HepG2 (cell line): ENCODE measurements around the gene IL4I1. TPM values are rescaled to one million over a fixed set of nuclear protein-coding genes. Genes with fewer than 3 reads are reported as not detected.
A peak's percentile ranks its signal among the peaks of the same experiment; 100 is the strongest.

Experiments
- ARHGAP35 ChIP-seq: sonication (generic); formaldehyde crosslinking; IDR thresholded peaks from 2 replicates; pipeline ENCODE4 v1.9.0; 2022; ENCODE audit warnings: mild to moderate bottlenecking, inconsistent platforms, moderate library complexity, missing genetic modification reagents, borderline replicate concordance
- ATF7 ChIP-seq, 2 experiments: fragments of 450-650 bp in 1 of 2; sonication (generic) in 1 of 2; formaldehyde crosslinking in 1 of 2; IDR thresholded peaks; 2 replicates each; pipeline versions ENCODE4 v1.4.0 to v1.6.1; 2016 to 2020; ENCODE audit warnings: antibody characterized with exemption in 1 of 2, mild to moderate bottlenecking in 1 of 2, missing genetic modification reagents in 1 of 2
- E2F1 ChIP-seq: sonication (generic); formaldehyde crosslinking; IDR thresholded peaks from 2 replicates; pipeline ENCODE4 v1.5.0; 2020; ENCODE audit warnings: missing genetic modification reagents
- ETV5 ChIP-seq: IDR thresholded peaks from 2 replicates; pipeline ENCODE4 v1.6.1; 2018; ENCODE audit warnings: missing biosample characterization, missing genetic modification reagents, inconsistent platforms, borderline replicate concordance
- FOXO1 ChIP-seq: sonication (generic); formaldehyde crosslinking; IDR thresholded peaks from 2 replicates; pipeline ENCODE4 v1.4.0; 2020; ENCODE audit warnings: missing genetic modification reagents
- HMGXB4 ChIP-seq, 2 experiments: sonication (generic) in 1 of 2; formaldehyde crosslinking in 1 of 2; IDR thresholded peaks; 2 replicates each; pipeline versions ENCODE4 v1.4.0 to v1.6.1; 2018 to 2020; ENCODE audit warnings: missing genetic modification reagents in 2 of 2, borderline replicate concordance in 1 of 2, low read depth in 1 of 2, mild to moderate bottlenecking in 1 of 2, missing biosample characterization in 1 of 2
- KDM2A ChIP-seq: sonication (generic); formaldehyde crosslinking; IDR thresholded peaks from 2 replicates; pipeline ENCODE4 v1.4.0; 2020; ENCODE audit warnings: low read depth, missing genetic modification reagents, borderline replicate concordance
- RAD21 ChIP-seq: fragments of 450-650 bp; formaldehyde crosslinking; IDR thresholded peaks from 2 replicates; pipeline ENCODE4 v1.5.0; 2020; ENCODE audit warnings: mild to moderate bottlenecking
- RFXAP ChIP-seq: sonication (generic); formaldehyde crosslinking; IDR thresholded peaks from 2 replicates; pipeline ENCODE4 v1.4.0; 2020; ENCODE audit warnings: missing genetic modification reagents, borderline replicate concordance
- TBX2 ChIP-seq: sonication (generic); formaldehyde crosslinking; IDR thresholded peaks from 2 replicates; pipeline ENCODE4 v1.5.0; 2020; ENCODE audit warnings: missing genetic modification reagents, mild to moderate bottlenecking, borderline replicate concordance
- THAP11 ChIP-seq: IDR thresholded peaks from 2 replicates; pipeline ENCODE4 v1.6.1; 2016; ENCODE audit warnings: missing biosample characterization, missing genetic modification reagents
- THAP7 ChIP-seq: sonication (generic); formaldehyde crosslinking; IDR thresholded peaks from 2 replicates; pipeline ENCODE4 v1.8.1; 2023; ENCODE audit warnings: mild to moderate bottlenecking, missing genetic modification reagents
- TRIM22 ChIP-seq: fragments of 450-650 bp; IDR thresholded peaks from 2 replicates; pipeline ENCODE4 v1.6.1; 2017
- ZNF138 ChIP-seq: sonication (generic); formaldehyde crosslinking; IDR thresholded peaks from 2 replicates; pipeline ENCODE4 v1.5.0; 2020; ENCODE audit warnings: mild to moderate bottlenecking, low read depth, missing genetic modification reagents
- ZNF414 ChIP-seq: sonication (generic); formaldehyde crosslinking; IDR thresholded peaks from 2 replicates; pipeline ENCODE4 v1.5.0; 2020; ENCODE audit warnings: missing genetic modification reagents
- ZNF460 ChIP-seq: sonication (generic); formaldehyde crosslinking; IDR thresholded peaks from 2 replicates; pipeline ENCODE4 v1.5.1; 2020; ENCODE audit warnings: missing genetic modification reagents, mild to moderate bottlenecking, borderline replicate concordance
- ZNF574 ChIP-seq: sonication (generic); formaldehyde crosslinking; IDR thresholded peaks from 2 replicates; pipeline ENCODE4 v1.4.0; 2020; ENCODE audit warnings: missing genetic modification reagents
- ZNF619 ChIP-seq: sonication (generic); formaldehyde crosslinking; IDR thresholded peaks from 2 replicates; pipeline ENCODE4 v1.4.0; 2020; ENCODE audit warnings: mild to moderate bottlenecking, missing genetic modification reagents
- ZNF768 ChIP-seq: sonication (generic); formaldehyde crosslinking; IDR thresholded peaks from 2 replicates; pipeline ENCODE4 v1.4.0; 2020; ENCODE audit warnings: missing genetic modification reagents
- ZNF879 ChIP-seq: sonication (generic); formaldehyde crosslinking; IDR thresholded peaks from 2 replicates; pipeline ENCODE4 v1.8.1; 2023; ENCODE audit warnings: missing genetic modification reagents
- ZSCAN9 ChIP-seq: IDR thresholded peaks from 2 replicates; pipeline ENCODE4 v1.6.1; 2016; ENCODE audit warnings: borderline replicate concordance
- polyA plus RNA-seq, 8 experiments: library from polyadenylated mRNA; depleted of rRNA in 3 of 8; stranded (reverse) in 7 of 8; unstranded in 1 of 8; fragments of >200 nt; fragmentation: Illumina TruSeq in 4 of 8; extraction: Trizol in 4 of 8; gene quantifications; 2 replicates each; pipeline versions ENCODE4 v1.2.1 to v1.2.3, GENCODE V29; 2011 to 2016; ENCODE audit warnings: low read depth in 4 of 8, missing spikeins in 1 of 8, mixed read lengths in 1 of 8; ENCODE audit not compliant: insufficient read depth in 1 of 8
- total RNA-seq, 5 experiments: library from RNA; depleted of rRNA; stranded (reverse); fragments of >200 nt; fragmentation: Illumina TruSeq; extraction: Trizol; gene quantifications; 2 replicates each; pipeline ENCODE4 v1.2.3, GENCODE V29; 2016; ENCODE audit warnings: low read depth in 1 of 5

Gene IL4I1
- total and polyA plus RNA-seq, 2 of the 13 experiments (the other 11 are each of a cell fraction or from before 2014, with no cell fraction given) = not detected

GRCh38 chr19:49937750-49938381 is 41.2 kb upstream of the IL4I1 start (continued):
- no peak for TF ChIP-seq ZNF414 (CRISPR knock-in tag)
- no peak for TF ChIP-seq TRIM22
- no peak for TF ChIP-seq TBX2 (CRISPR knock-in tag)
- TF ChIP-seq THAP11 (CRISPR knock-in tag) = peak; percentile 48; the same call in 1 of the 2 replicates
- no peak for TF ChIP-seq E2F1 (CRISPR knock-in tag)
- TF ChIP-seq ARHGAP35 (CRISPR knock-in tag) = no peak
- TF ChIP-seq ZSCAN9 = no peak; the same call in 1 of the 2 replicates
- TF ChIP-seq HMGXB4 (CRISPR knock-in tag; IDR thresholded peaks at IDR 0.05; ENCODE audit: borderline replicate concordance in 1 of 2, low read depth in 1 of 2) = peak in 1 of 2 experiments; percentile 58; a peak in 1 of 4 replicates
- no peak; the same call in 1 of the 2 replicates for TF ChIP-seq ZNF574
- no peak for TF ChIP-seq ZNF138 (CRISPR knock-in tag)
- no peak for TF ChIP-seq FOXO1 (CRISPR knock-in tag)
- no peak for TF ChIP-seq ZNF619 (CRISPR knock-in tag)
- TF ChIP-seq KDM2A (CRISPR knock-in tag) = peak; percentile 77; the same call in 1 of the 2 replicates
- no peak for TF ChIP-seq ETV5 (CRISPR knock-in tag)
- no peak for TF ChIP-seq ATF7 (IDR thresholded peaks at IDR 0.05)
- no peak for TF ChIP-seq ATF7 (CRISPR knock-in tag; IDR thresholded peaks at IDR 0.05)
- peak; percentile 96 for TF ChIP-seq RAD21 (CRISPR knock-in tag)
- no peak for TF ChIP-seq ZNF460
- TF ChIP-seq ZNF879 (CRISPR knock-in tag) = no peak
- no peak for TF ChIP-seq RFXAP (CRISPR knock-in tag)
- no peak for TF ChIP-seq THAP7 (CRISPR knock-in tag)
- peak; percentile 99 for TF ChIP-seq ZNF768 (CRISPR knock-in tag)
